ENCODE results near the gene MRPS18A. TPM values are rescaled to one million over a fixed set of nuclear protein-coding genes. Genes with fewer than 3 reads are reported as not detected.
"Not testable (repeated sequence)": the region's sequence is repeated elsewhere in the genome, so short reads cannot be mapped to it uniquely, and the experiment has no call there.

The MRPS18A gene
- total and polyA plus RNA-seq, 4 donors, result 26.1 to 50.2 (median 34.2) TPM

DNA sequence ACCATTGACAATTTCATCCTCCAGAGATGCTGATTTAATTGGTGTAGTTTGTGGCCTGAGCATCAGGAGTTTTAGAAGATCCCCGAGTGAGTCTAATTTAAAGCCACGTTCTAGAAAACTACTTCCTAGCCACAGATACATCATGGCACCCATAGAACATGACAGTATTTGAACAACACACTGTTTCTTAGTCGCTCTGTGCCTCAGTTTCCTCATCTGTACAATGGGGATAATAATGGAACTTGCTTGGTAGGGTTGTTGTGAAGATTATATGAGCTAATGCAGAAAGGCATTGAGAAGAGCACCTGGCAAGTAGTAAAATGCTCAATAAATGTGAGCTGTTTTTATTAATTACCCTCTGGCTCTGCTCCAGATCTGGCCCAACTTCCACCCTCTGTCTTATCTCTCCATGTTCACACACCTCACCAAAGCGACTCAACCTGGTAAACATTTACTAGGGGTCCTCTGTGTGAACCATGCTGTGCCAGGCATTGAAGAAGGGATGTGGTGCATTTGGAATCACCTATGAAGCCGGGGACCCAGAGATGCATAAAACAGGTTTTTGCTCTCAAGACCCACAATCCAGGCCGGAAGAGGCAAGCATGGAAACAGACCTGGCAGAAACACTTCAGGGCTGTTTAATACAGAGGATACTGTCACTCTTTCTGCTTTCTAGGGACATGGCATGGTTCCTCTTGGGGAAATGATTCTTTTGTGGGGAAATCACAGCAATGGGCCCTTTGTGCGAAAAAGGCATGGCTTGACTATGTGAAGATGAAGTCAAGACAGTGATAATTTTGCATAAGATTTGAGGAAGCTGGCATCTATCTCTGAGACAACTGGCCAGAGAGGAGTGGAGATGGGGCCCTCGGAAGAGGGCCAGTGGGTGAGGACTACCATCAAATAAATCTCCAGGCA is 16.2 kb upstream of the MRPS18A start:
- Histone ChIP-seq H3K36me3 (ENCODE audit: control insufficient read depth in 1 of 2, insufficient read depth in 2 of 2, low read length in 1 of 2) (no peaks in the 10 kb centered on the region), H3K27ac (ENCODE audit: low read depth in 1 of 2, low read length in 2 of 2) (no peak overlapping the region), H3K4me1 (ENCODE audit: control insufficient read depth in 1 of 2, insufficient read depth in 2 of 2, low read length in 2 of 2) (no peaks in the 10 kb centered on the region), H3K4me3 (ENCODE audit: low read length in 2 of 2) (no peak overlapping the region), H3K27me3 (ENCODE audit: control insufficient read depth in 1 of 2, insufficient read depth in 2 of 2, low read length in 1 of 2) (no peaks in the 10 kb centered on the region), H3K9me3 (ENCODE audit: control insufficient read depth, low read length) (no peaks in the 10 kb centered on the region)
- WGBS, 2 donors, result 86 to 88% methylated on average over 8 of the region's 8 CpGs
- peak in 1 of 2 donors; percentile 4 for DNase-seq
- no peak for ATAC-seq (ENCODE audit: low FRiP score)
- intact Hi-C loops (cut with DNase I), result no loop called here

DNA sequence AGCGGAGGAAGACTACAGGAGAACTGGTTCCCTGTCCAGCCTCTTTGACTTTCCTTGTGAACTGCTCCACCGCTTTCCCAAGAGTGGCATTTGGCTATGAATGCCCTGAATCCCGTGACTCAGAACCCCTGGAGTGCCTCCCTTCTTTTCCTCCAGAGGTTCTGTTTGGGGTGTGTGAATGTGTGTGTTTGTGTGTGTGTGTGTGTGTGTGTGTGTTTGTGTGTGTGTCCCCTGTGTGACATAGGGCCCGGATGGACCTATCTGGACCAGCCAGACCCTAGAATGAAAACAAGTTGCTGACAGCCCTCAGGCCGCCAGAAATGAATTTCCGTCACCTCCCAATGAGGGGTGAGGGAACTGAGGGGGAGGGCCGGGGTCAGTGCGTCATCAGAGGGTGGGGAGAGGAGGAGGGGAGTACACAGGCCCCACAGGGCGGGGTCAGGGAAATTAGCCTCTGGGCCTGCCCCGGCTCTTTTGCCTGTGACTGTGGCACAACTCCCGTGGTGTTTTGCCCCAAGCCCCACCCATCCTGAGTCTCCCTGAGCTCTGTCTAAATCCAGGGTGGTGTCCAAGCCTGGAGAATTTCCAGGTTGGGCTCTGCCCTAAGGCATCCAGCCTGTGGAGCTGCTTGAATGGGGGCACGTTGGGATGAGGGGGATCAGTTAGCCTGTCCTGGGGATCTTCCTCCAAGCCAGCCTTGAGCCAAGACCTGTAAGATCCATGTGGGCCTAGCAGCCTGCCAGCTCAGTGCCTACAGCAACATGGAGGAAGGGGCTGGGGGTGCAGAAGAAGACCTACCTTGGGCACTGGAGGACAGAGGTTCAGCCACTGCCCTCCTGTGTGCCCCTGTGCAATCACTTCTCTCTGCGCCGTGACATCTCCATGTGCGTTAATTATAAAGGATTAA is 15.2 kb upstream of the MRPS18A start:
- DNase-seq, result peak; percentile 94 to 95
- intact Hi-C loops (cut with DNase I), result no loop called here
- Histone ChIP-seq H3K36me3 (ENCODE audit: control insufficient read depth in 1 of 2, insufficient read depth in 2 of 2, low read length in 1 of 2) (no peaks in the 10 kb centered on the region), H3K27ac (ENCODE audit: low read depth in 1 of 2, low read length in 2 of 2) (peak overlapping the region in 1 of 2 donors; percentile 19), H3K9me3 (ENCODE audit: control insufficient read depth, low read length) (no peaks in the 10 kb centered on the region), H3K27me3 (ENCODE audit: control insufficient read depth in 1 of 2, insufficient read depth in 2 of 2, low read length in 1 of 2) (no peaks in the 10 kb centered on the region), H3K4me3 (ENCODE audit: low read length in 2 of 2) (no peak overlapping the region), H3K4me1 (ENCODE audit: control insufficient read depth in 1 of 2, insufficient read depth in 2 of 2, low read length in 2 of 2) (no peaks in the 10 kb centered on the region)
- ATAC-seq (ENCODE audit: low FRiP score), result peak; percentile 95
- 25% methylated on average over 14 to 15 of the region's 15 CpGs for WGBS, 2 donors

DNA sequence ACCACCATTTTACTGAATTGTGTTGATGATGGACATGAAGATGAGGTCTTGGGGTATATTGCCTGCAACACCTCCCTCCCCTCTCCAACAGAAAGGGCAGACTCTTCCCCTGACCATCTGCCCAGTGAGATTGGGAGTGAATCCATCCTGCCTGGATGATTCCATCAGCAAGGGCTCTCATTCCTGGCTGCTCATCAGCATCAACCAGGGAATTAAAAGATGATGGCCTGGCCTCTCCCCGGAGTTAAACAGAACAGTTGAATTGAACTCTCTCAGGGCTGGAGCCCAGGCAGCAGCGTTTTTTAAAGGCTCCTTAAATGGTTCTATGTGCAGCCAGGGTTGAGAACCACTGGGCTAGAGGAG is 14.6 kb upstream of the MRPS18A start:
- Histone ChIP-seq H3K4me3 (ENCODE audit: low read length in 2 of 2) (no peak overlapping the region), H3K36me3 (ENCODE audit: control insufficient read depth in 1 of 2, insufficient read depth in 2 of 2, low read length in 1 of 2) (no peaks in the 10 kb centered on the region), H3K9me3 (ENCODE audit: control insufficient read depth, low read length) (no peaks in the 10 kb centered on the region), H3K27me3 (ENCODE audit: control insufficient read depth in 1 of 2, insufficient read depth in 2 of 2, low read length in 1 of 2) (no peaks in the 10 kb centered on the region), H3K27ac (ENCODE audit: low read depth in 1 of 2, low read length in 2 of 2) (peak overlapping the region in 1 of 2 donors; percentile 19), H3K4me1 (ENCODE audit: control insufficient read depth in 1 of 2, insufficient read depth in 2 of 2, low read length in 2 of 2) (no peaks in the 10 kb centered on the region)
- no peak for ATAC-seq (ENCODE audit: low FRiP score)
- DNase-seq, result no peak
- WGBS, 2 donors, result 4 to 9% methylated on average over 2 of the region's 2 CpGs
- intact Hi-C loops (cut with DNase I), result no loop called here

DNA sequence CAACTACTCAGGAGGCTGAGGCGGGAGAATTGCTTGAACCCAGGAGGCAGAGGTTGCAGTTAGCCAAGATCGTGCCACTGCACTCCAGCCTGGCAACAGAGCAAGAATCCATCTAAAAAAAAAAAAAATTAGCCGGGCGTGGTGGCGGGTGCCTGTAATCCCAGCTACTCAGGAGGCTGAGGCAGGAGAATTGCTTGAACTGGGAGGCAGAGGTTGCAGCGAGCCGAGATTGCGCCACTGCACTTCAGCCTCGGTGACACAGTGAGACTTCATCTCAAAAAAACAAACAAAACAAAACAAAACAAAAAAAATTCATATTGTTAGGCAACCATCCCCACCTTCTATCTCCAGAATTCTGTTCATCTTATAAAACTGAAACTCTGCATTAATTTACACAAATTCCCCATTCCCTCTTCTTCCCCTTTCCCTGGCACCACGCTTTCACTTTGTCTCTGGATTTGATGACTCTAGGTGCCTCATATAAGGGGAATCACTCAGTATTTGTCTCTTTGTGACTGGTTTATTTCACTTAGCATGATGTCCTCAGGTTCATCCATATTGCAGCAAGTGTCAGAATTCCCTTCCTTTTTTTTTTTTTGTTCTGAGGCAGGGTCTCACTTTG is 13.5 kb upstream of the MRPS18A start:
- intact Hi-C loops (cut with DNase I); H3K4me1 ChIP-seq (ENCODE audit: control insufficient read depth in 1 of 2, insufficient read depth in 2 of 2, low read length in 2 of 2): not testable (repeated sequence)
- WGBS, 2 donors, result 90 to 94% methylated on average over 10 of the region's 10 CpGs

DNA sequence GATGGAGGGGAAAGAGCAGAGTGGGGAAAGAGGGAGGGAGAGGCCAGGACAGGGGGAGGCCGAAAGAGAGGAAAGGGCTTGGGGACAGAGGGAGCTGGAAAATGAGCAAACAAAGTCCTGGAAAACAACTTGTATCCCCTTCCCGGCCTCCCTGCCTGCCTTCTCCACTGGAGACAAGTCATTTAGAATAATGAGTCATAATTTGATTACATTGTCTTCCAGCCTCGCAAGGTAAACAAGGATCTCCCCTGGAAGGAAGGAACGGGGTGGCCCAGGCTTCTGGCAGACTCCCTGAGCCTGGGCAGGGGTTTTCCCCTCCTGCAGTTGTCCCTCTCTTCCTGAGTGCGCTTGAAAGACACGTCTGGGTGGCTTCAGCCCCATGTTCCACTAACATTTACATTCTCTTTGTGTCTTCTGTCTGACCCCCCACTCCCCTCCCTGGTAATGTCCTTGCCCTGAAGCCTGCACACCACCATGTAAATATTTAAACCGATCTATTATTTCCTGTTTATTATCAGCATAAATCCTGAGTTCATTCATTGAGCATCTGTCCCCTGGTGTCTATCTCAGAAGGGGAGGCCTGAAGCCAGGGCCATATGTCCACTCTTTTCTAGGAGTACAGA is 12.1 kb upstream of the MRPS18A start:
- Histone ChIP-seq H3K4me3 (ENCODE audit: low read length in 2 of 2) (no peak overlapping the region), H3K9me3 (ENCODE audit: control insufficient read depth, low read length) (no peaks in the 10 kb centered on the region), H3K27me3 (ENCODE audit: control insufficient read depth in 1 of 2, insufficient read depth in 2 of 2, low read length in 1 of 2) (no peaks in the 10 kb centered on the region), H3K4me1 (ENCODE audit: control insufficient read depth in 1 of 2, insufficient read depth in 2 of 2, low read length in 2 of 2) (no peaks in the 10 kb centered on the region), H3K36me3 (ENCODE audit: control insufficient read depth in 1 of 2, insufficient read depth in 2 of 2, low read length in 1 of 2) (no peaks in the 10 kb centered on the region), H3K27ac (ENCODE audit: low read depth in 1 of 2, low read length in 2 of 2) (no peak overlapping the region)
- DNase-seq (no peak), ATAC-seq (ENCODE audit: low FRiP score) (no peak)
- intact Hi-C loops (cut with DNase I), result no loop called here
- 84 to 88% methylated on average over 7 of the region's 7 CpGs for WGBS, 2 donors

More for the DNA sequence above, 13.5 kb upstream of the MRPS18A start:
- H3K4me3 ChIP-seq (ENCODE audit: low read length in 2 of 2); H3K27ac ChIP-seq (ENCODE audit: low read depth in 1 of 2, low read length in 2 of 2); ATAC-seq (ENCODE audit: low FRiP score); H3K9me3 ChIP-seq (ENCODE audit: control insufficient read depth, low read length); H3K27me3 ChIP-seq (ENCODE audit: control insufficient read depth in 1 of 2, insufficient read depth in 2 of 2, low read length in 1 of 2); H3K36me3 ChIP-seq (ENCODE audit: control insufficient read depth in 1 of 2, insufficient read depth in 2 of 2, low read length in 1 of 2): not testable (repeated sequence)
- DNase-seq, result peak in 1 of 2 donors; percentile 31

DNA sequence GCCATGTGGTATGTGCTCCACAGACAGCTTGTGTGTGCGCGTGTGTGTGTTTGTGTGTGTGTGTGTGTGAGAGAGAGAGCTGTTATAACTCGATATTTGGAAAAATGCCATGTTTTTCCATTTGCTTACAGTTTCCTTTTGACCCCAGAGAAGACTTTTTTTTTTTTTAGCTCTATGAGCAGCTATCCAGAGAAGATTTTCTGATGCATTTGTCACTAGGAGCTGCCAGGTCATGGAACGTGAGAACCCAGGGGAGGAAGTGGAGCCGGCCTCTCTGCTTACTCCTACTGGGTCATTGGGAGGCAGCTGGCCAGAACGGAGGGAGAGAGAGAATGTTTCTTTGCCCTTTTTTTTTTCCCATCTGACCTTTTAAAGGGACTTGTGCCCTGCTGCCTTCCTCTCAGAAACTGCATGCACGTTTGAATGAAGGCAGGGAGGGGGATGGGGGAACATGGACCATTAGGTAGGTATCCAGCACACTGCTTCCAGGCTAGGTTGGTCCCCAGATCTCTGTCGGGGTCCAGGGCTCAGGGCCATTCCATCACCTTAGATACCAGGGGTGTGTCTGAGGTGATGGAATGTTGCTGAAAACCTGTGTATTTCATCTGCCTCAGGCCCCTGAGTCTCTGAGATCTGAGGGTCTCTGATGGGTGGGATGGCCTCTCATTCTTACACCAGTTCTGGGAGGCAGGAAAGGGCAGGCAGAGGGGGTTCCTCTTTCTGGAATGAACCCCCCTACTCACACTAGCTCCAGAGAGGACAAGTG is 11.2 kb upstream of the MRPS18A start:
- no peak for ATAC-seq (ENCODE audit: low FRiP score)
- DNase-seq, result peak in 1 of 2 donors; percentile 58
- H3K27me3 ChIP-seq (ENCODE audit: control insufficient read depth in 1 of 2, insufficient read depth in 2 of 2, low read length in 1 of 2), result no peaks in the 10 kb centered on the region

DNA sequence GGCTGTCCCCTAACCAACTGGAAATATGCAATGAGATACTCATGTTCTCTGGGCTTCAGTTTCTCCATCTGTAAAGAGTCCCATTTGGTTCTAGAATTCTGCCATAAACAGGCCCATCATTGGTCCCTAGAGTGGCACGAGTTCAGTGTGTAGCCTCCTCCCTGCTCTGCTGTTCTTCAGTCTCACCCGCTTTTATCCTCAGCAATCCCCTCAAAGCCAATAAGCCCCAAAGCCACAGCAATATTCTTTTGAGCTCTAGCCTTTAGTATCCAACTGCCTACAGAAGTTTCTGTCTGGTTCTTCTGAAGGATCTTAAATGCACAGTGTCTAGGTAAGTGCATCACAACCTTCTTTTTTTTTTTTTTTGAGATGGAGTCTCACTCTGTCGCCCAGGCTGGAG is 9.8 kb upstream of the MRPS18A start:
- intact Hi-C loops (cut with DNase I), result no loop called here
- H3K4me3 ChIP-seq (ENCODE audit: low read length in 2 of 2), result no peak overlapping the region
- ATAC-seq (ENCODE audit: low FRiP score), result no peak
- peak in 1 of 2 donors; percentile 24 for DNase-seq
- no peaks in the 10 kb centered on the region for H3K36me3 ChIP-seq (ENCODE audit: control insufficient read depth in 1 of 2, insufficient read depth in 2 of 2, low read length in 1 of 2)
- H3K4me1 ChIP-seq (ENCODE audit: control insufficient read depth in 1 of 2, insufficient read depth in 2 of 2, low read length in 2 of 2), result no peaks in the 10 kb centered on the region
- WGBS, 2 donors, result 91 to 93% methylated on average over 3 of the region's 3 CpGs
- no peaks in the 10 kb centered on the region for H3K9me3 ChIP-seq (ENCODE audit: control insufficient read depth, low read length)
- no peak overlapping the region for H3K27ac ChIP-seq (ENCODE audit: low read depth in 1 of 2, low read length in 2 of 2)
- H3K27me3 ChIP-seq (ENCODE audit: control insufficient read depth in 1 of 2, insufficient read depth in 2 of 2, low read length in 1 of 2), result no peaks in the 10 kb centered on the region

More for the DNA sequence above, 11.2 kb upstream of the MRPS18A start:
- no peak overlapping the region for H3K4me3 ChIP-seq (ENCODE audit: low read length in 2 of 2)
- H3K27ac ChIP-seq (ENCODE audit: low read depth in 1 of 2, low read length in 2 of 2), result no peak overlapping the region
- no peaks in the 10 kb centered on the region for H3K9me3 ChIP-seq (ENCODE audit: control insufficient read depth, low read length)
- no peaks in the 10 kb centered on the region for H3K4me1 ChIP-seq (ENCODE audit: control insufficient read depth in 1 of 2, insufficient read depth in 2 of 2, low read length in 2 of 2)
- WGBS, 2 donors, result 38 to 39% methylated on average over 8 of the region's 8 CpGs
- intact Hi-C loops (cut with DNase I), result no loop called here
- H3K36me3 ChIP-seq (ENCODE audit: control insufficient read depth in 1 of 2, insufficient read depth in 2 of 2, low read length in 1 of 2), result no peaks in the 10 kb centered on the region

DNA sequence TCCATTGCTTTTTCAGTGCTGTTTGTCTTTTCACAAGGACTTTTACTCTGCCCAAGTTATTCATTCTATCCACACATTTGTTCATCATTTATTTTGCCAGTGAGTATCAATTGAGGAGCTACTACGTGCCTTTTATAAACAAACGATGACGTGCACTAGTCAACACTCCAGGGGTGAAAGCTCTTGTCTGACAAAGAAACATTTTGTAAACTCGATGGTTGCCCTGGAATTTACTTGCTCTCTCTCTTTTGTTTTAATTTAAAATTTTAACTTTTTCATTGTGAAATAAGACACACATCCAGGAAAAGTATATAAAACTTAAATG is 8.3 kb upstream of the MRPS18A start:
- H3K27ac ChIP-seq (ENCODE audit: low read depth in 1 of 2, low read length in 2 of 2), result no peak overlapping the region
- WGBS, 2 donors, result 81 to 85% methylated on average over 4 of the region's 4 CpGs
- intact Hi-C loops (cut with DNase I), result no loop called here

More for the DNA sequence above, 8.3 kb upstream of the MRPS18A start:
- no peaks in the 10 kb centered on the region for H3K4me1 ChIP-seq (ENCODE audit: control insufficient read depth in 1 of 2, insufficient read depth in 2 of 2, low read length in 2 of 2)
- H3K4me3 ChIP-seq (ENCODE audit: low read length in 2 of 2), result no peak overlapping the region
- H3K36me3 ChIP-seq (ENCODE audit: control insufficient read depth in 1 of 2, insufficient read depth in 2 of 2, low read length in 1 of 2), result no peaks in the 10 kb centered on the region
- DNase-seq (no peak), ATAC-seq (ENCODE audit: low FRiP score) (no peak)
- no peaks in the 10 kb centered on the region for H3K9me3 ChIP-seq (ENCODE audit: control insufficient read depth, low read length)
- no peaks in the 10 kb centered on the region for H3K27me3 ChIP-seq (ENCODE audit: control insufficient read depth in 1 of 2, insufficient read depth in 2 of 2, low read length in 1 of 2)

All from aorta (tissue), 5 donors.